NCI-H2227 (cell line): Measurements from ENCODE around the gene IFNAR1.
"Not testable (repeated sequence)": the region's sequence is repeated elsewhere in the genome, so short reads cannot be mapped to it uniquely, and the experiment has no call there.

Experiments
- DNase-seq: peaks from one replicate; lab custom pipeline; 2025; ENCODE audit not compliant: unreplicated experiment; lab: John Stamatoyannopoulos, UW

IFNAR1 gene

GRCh38 chr21:33374450-33375096, 49.8 kb downstream of the IFNAR1 start:
- DNase-seq = no peak

DNA sequence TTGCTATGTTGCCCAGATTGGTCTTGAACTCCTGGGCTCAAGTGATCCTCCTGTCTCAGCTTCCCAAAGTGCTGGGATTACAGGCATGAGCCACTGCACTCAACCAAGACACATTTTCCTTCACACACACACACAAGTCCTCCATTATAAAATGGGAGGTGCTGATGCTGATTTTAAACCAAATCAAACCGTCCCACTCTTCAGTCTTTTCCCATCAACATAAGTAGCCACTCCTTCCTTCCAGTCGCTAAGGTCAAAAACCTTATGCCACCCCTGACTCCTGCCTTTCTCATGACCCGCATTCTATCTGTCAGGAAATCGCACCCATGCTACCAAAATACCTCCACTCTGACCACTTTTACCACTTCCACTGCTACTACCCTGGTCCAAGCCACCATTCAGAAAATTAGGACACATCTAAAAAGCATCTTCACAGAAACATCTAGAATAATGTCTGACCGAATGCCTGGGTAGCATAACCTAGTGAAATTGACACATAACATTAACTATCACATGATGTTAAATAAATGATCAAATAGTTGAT, 50.4 kb downstream of the IFNAR1 start:
- DNase-seq = no peak

DNA sequence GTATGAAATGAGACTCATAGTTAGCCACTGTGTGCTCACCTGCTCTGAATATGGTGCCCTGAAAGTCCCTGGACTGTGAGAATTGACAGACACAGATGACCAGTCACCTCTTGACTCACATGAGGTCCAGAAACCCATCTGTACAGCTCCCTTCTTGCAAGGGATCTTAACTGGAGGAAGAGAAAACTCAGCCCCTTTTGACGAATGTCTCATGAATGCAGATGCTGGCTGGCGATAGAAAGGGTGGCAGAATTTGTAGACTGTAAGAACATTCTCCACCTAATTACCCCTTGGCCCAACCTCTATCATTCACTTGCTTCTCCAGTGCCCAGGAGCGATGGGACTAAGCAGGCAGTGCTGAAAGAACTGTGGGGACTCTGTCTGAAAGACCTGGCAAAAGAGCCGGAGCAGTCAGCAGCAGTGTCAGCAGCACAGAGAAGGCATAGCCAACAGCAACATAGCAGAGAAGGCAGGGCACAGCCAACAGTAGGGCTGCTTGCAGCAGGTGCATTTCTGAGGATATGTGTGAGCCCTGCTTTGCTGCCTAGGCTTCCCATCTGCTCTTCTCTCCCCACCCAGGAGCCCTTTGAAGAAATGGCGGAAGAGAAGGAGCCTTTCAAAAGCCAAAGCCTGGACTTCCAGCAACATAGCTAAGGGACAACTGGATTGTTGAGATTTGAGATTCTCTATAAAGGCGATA, 52.6 kb downstream of the IFNAR1 start:
- no peak for DNase-seq

DNA sequence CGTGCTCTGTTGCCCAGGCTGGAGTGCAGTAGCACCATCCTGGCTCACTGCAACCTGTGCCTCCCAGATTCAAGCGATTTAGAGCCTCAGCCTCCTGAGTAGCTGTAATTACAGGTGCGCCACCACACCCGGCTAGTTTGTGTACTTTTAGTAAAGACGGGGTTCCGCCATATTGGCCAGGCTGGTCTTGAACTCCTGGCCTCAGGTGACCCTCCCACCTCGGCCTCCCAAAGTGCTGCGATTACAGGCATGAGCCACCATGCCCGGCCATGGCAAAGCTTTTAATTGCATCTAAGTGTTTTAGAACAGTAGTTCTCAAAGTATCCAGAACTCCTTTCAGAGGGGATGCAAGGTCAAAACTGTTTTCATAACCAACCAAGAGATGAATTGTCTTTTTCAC, 53.3 kb downstream of the IFNAR1 start:
- DNase-seq = no peak

GRCh38 chr21:33379934-33380333, 55.2 kb downstream of the IFNAR1 start:
- DNase-seq = not testable (repeated sequence)

DNA sequence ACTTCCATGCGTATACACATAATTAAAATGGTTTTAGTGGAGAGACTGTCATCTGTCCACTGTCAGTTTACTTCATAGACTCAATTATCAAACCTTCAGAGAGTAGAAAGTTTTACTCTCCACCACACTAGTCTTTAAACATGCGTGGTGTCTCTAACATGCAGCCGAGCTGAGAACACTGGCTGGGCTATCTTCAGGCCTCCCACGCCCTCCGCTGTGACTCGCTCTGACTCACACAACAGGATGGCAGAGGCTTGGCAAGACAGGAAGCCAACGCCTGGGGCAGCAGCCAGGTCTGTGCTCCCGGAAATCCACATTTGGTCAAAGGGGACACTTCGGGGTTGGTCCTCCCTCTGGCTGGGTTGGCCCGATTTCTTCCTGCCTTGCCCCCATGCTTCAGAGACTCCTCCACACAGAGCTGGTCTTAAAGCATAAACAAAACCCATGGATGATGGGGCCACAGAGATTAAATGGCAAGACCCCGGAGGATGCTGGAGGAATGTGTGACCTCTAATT, 55.8 kb downstream of the IFNAR1 start:
- no peak for DNase-seq

- not testable (repeated sequence) for DNase-seq
Measured at GRCh38 chr21:33381381-33381780, 56.6 kb downstream of the IFNAR1 start.

DNA sequence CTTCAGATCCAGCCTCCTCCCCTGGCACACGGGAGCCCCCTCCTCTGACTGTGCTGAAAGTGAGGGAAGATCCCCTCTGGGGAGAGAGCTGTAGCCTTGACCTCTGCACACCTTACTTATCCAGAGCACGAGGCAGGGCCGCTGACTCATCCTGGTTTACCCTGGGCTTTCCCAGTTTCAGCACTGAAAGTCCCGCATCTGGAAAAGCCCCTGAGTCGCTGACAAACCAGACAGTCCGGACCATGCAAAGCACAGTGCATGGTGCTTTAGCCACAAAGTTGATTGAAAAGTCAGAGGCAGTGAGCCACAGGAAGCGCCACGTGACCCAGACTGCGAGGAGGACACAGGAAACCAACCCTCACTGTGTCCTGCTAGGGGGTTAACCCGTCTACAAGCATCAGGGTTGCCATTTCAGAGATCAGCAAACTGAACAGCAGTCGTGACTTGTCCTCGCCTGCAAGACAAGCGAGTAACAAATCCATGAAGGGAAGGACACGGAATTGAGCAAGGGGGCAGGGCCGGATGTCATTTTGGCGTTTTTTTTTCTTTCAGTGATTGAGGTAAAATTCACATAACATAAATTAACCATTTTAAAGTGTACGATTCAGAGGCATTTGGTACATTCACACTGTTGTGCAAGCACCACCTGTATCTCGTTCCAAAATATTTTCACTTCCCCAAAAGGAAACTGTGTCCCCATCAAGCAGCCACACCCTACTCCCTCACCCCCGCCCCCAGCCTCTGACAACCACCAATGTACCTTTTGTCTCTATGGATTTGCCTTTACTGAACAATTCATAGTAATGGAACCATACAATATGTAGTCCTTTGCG, 58.5 kb downstream of the IFNAR1 start:
- no peak for DNase-seq

GRCh38 chr21:33384841-33385331, 60.1 kb downstream of the IFNAR1 start:
- no peak for DNase-seq

DNA sequence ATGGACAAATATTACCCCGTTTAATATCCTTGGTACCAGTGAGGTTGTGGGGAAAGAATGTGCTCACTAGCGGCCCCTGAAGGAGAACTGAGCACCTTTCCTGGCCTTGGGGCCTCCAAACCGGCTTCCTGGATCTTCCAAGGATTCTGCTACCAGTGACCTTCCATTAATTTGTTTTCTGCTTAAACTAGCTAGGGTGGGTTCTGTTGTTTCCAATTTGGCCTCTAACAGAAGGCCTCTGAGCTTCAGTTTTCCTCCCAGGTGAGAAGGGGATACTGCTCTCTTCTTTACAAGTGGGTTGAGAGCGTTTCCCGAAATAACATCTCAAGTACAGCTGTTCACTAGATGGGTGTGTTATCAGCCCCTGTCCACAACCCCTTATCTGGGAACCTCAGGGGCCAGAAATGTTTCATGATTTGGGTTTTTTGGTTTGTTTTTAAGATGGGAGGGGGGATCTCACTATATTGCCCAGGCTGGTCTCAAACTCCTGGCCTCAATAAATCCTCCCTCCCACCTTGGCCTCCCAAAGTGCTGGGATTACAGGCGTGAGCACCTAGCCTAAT, 61.5 kb downstream of the IFNAR1 start:
- DNase-seq = no peak

GRCh38 chr21:33387294-33387693, 62.5 kb downstream of the IFNAR1 start:
- no peak for DNase-seq

GRCh38 chr21:33388188-33388587, 63.4 kb downstream of the IFNAR1 start:
- no peak for DNase-seq

- DNase-seq = no peak
Measured at GRCh38 chr21:33390479-33390878, 65.7 kb downstream of the IFNAR1 start.

GRCh38 chr21:33391656-33392055, 66.9 kb downstream of the IFNAR1 start:
- no peak for DNase-seq

- no peak for DNase-seq
Measured at GRCh38 chr21:33392284-33392985, 67.7 kb downstream of the IFNAR1 start.

DNA sequence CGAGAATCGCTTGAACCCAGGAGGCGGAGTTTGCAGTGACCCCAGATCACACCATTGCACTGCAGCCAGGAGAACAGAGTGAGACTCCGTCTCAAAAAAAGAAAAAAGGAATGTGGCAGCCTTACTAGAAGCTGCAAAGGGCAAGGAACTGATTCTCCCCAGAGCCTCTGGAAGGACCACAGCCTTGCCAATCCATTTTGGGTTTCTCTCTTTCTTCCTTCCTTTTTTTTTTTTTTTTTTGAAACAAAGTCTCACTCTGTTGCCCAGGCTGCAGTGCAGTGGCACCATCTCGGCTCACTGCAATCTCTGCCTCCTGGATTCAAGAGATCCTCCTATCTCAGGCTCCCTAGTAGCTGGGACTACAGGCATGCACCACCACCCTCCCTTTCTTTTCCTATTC, 68.6 kb downstream of the IFNAR1 start:
- no peak for DNase-seq

DNA sequence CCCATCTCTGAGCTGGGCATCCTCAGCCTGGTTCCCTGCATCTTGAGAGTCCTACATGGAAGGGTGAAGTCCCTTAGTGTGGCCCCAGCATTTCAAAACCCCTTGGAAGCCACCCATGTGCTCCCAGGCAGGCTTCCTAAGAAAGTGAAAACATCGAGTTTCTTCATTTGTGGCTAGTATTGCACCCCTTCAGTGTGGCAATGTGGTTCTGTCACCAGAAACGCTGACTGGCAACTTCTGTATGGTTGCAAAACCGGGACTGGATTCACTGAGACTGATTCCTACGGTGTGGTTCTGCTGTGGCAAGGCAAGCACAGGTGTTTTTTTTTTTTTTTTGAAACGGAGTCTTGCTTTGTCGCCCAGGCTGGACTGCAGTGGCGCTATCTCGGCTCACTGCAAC, 69.5 kb downstream of the IFNAR1 start:
- DNase-seq = no peak

- DNase-seq = peak; percentile 24
Measured at GRCh38 chr21:33395891-33396331, 71.1 kb downstream of the IFNAR1 start.

- DNase-seq = no peak
Measured at GRCh38 chr21:33396436-33396835, 71.7 kb downstream of the IFNAR1 start.

- no peak for DNase-seq
Measured at GRCh38 chr21:33396951-33397350, 72.2 kb downstream of the IFNAR1 start.
